GM23248 (cell line): Measurements from ENCODE around the gene PHF23.

ENCODE experiments used
- EZH2 ChIP-seq: fragments of 200-600 bp; sonication (generic); IDR thresholded peaks from 2 replicates; pipeline ENCODE4 v1.6.1; 2018; ENCODE audit warnings: antibody characterized with exemption, mild to moderate bottlenecking; ENCODE audit not compliant: insufficient read depth, poor library complexity, severe bottlenecking
- EZH2phosphoT487 ChIP-seq: fragments of 200-600 bp; sonication (generic); IDR thresholded peaks from 2 replicates; pipeline ENCODE4 v1.6.1; 2018; ENCODE audit warnings: antibody characterized with exemption, moderate library complexity, mild to moderate bottlenecking, low read depth; ENCODE audit not compliant: insufficient read depth

- no peak for TF ChIP-seq EZH2phosphoT487
- no peak for TF ChIP-seq EZH2
These were observed 2.0 kb upstream of the PHF23 start for GRCh38 chr17:7241090-7241733.
